Lower lobe of right lung (tissue), 2 donors: ENCODE measurements around the gene PHACTR1. TPM values are rescaled to one million over a fixed set of nuclear protein-coding genes. Genes with fewer than 3 reads are reported as not detected.
A peak's percentile ranks its signal among the peaks of the same experiment; 100 is the strongest.

ENCODE experiments used
- ATAC-seq, 2 donors: fragments of 200-7000 bp; cut with Tn5 transposase; one replicate each; pipeline ENCODE4 v1.9.1; 2020 to 2022; ENCODE audit warnings: mild to moderate bottlenecking in 2 of 2, moderate library complexity in 2 of 2
- DNase-seq: peaks from one replicate; pipeline ENCODE4 v3.0.0-alpha.2; 2020
- H3K27ac ChIP-seq: fragments of 200-600 bp; one replicate; pipeline ENCODE4 v1.8.0; 2022
- H3K27me3 ChIP-seq: fragments of 200-600 bp; one replicate; pipeline ENCODE4 v1.8.0; 2022; ENCODE audit warnings: low read depth
- H3K36me3 ChIP-seq: fragments of 200-600 bp; one replicate; pipeline ENCODE4 v1.8.0; 2022; ENCODE audit warnings: mild to moderate bottlenecking
- H3K4me1 ChIP-seq: fragments of 200-600 bp; one replicate; pipeline ENCODE4 v1.8.0; 2022
- H3K4me3 ChIP-seq: fragments of 200-600 bp; one replicate; pipeline ENCODE4 v1.8.0; 2022; ENCODE audit warnings: mild to moderate bottlenecking
- H3K9me3 ChIP-seq: fragments of 200-600 bp; one replicate; pipeline ENCODE4 v1.8.0; 2022
- CTCF ChIP-seq: fragments of 200-600 bp; IDR thresholded peaks from one replicate; pipeline ENCODE4 v1.8.0; 2022; ENCODE audit warnings: antibody characterized with exemption, mild to moderate bottlenecking
- intact Hi-C: fragments of 100-400 bp; cut with DNase I; formaldehyde crosslinking; loops from one replicate; pipeline ENCODE4 v1.11.0; 2022
- total RNA-seq: library from RNA; stranded (reverse); fragmentation: NEBNext Ultra II Directional; extraction: Animal tissue kit (Norgen Biotek cat#: 25700); gene quantifications from one replicate; pipeline ENCODE4 v1.2.1, GENCODE V29; 2021
- donor health status: DM: no; HTN: yes; CAD: no; lungs with severe emphysema.

PHACTR1 gene
- total RNA-seq, 1 donor from 2014 or later, result 91.0 TPM

- DNase-seq, result no peak
- no peak for TF ChIP-seq CTCF
- peaks cover 29% of the 10 kb centered on the region for H3K4me1 ChIP-seq
- H3K27ac ChIP-seq, result no peak overlapping the region
- no peaks in the 10 kb centered on the region for H3K9me3 ChIP-seq
- no peaks in the 10 kb centered on the region for H3K27me3 ChIP-seq
- intact Hi-C loops, result no loop called here
- H3K36me3 ChIP-seq, result peaks cover 71% of the 10 kb centered on the region
- no peak for ATAC-seq
- no peak overlapping the region for H3K4me3 ChIP-seq
Observed at GRCh38 chr6:13299918-13300317, 583.4 kb downstream of the PHACTR1 start.

- no peaks in the 10 kb centered on the region for H3K27me3 ChIP-seq
- no peak for TF ChIP-seq CTCF
- ATAC-seq (no peak), DNase-seq (no peak)
- H3K27ac ChIP-seq, result no peak overlapping the region
- peaks cover 71% of the 10 kb centered on the region for H3K36me3 ChIP-seq
- H3K9me3 ChIP-seq, result no peaks in the 10 kb centered on the region
- intact Hi-C loops, result no loop called here
- peaks cover 29% of the 10 kb centered on the region for H3K4me1 ChIP-seq
- H3K4me3 ChIP-seq, result no peak overlapping the region
Observed at GRCh38 chr6:13300643-13301590, 584.4 kb downstream of the PHACTR1 start.

- no peaks in the 10 kb centered on the region for H3K27me3 ChIP-seq
- peak overlapping the region; percentile 72 for H3K27ac ChIP-seq
- TF ChIP-seq CTCF, result no peak
- H3K36me3 ChIP-seq, result peaks cover 73% of the 10 kb centered on the region
- DNase-seq (no peak), ATAC-seq (no peak)
- H3K4me3 ChIP-seq, result no peak overlapping the region
- H3K4me1 ChIP-seq, result peaks cover 29% of the 10 kb centered on the region
- no peaks in the 10 kb centered on the region for H3K9me3 ChIP-seq
- intact Hi-C loops, result no loop called here
Observed at GRCh38 chr6:13302291-13302690, 585.7 kb downstream of the PHACTR1 start.

GRCh38 chr6:13302751-13303667, 586.4 kb downstream of the PHACTR1 start:
- no peaks in the 10 kb centered on the region for H3K9me3 ChIP-seq
- peak overlapping the region; percentile 72 for H3K27ac ChIP-seq
- no peaks in the 10 kb centered on the region for H3K27me3 ChIP-seq
- peaks cover 73% of the 10 kb centered on the region for H3K36me3 ChIP-seq
- ATAC-seq (peak; percentile 88 to 92), DNase-seq (peak; percentile 81)
- TF ChIP-seq CTCF, result no peak
- peak overlapping the region; percentile 12 for H3K4me3 ChIP-seq
- H3K4me1 ChIP-seq, result peaks cover 29% of the 10 kb centered on the region
- intact Hi-C loops, result no loop called here

GRCh38 chr6:13303668-13304017, 587.1 kb downstream of the PHACTR1 start:
- no peak for TF ChIP-seq CTCF
- H3K9me3 ChIP-seq, result no peaks in the 10 kb centered on the region
- H3K4me3 ChIP-seq, result peak overlapping the region; percentile 12
- intact Hi-C loops, result no loop called here
- peak overlapping the region; percentile 72 for H3K27ac ChIP-seq
- H3K4me1 ChIP-seq, result peaks cover 29% of the 10 kb centered on the region
- peaks cover 76% of the 10 kb centered on the region for H3K36me3 ChIP-seq
- no peaks in the 10 kb centered on the region for H3K27me3 ChIP-seq
- DNase-seq (peak; percentile 84), ATAC-seq (peak; percentile 69 to 87)
